Activated T-cell treated with anti-CD3 and anti-CD28 coated beads for 24 hours (primary cell): ENCODE data around the gene PDZD8.
"Not testable (repeated sequence)": the region's sequence is repeated elsewhere in the genome, so short reads cannot be mapped to it uniquely, and the experiment has no call there.

Source experiments
- DNase-seq: peaks from one replicate; pipeline ENCODE4 v3.0.0-alpha.2; 2020; ENCODE audit warnings: low read depth

PDZD8 gene

DNA sequence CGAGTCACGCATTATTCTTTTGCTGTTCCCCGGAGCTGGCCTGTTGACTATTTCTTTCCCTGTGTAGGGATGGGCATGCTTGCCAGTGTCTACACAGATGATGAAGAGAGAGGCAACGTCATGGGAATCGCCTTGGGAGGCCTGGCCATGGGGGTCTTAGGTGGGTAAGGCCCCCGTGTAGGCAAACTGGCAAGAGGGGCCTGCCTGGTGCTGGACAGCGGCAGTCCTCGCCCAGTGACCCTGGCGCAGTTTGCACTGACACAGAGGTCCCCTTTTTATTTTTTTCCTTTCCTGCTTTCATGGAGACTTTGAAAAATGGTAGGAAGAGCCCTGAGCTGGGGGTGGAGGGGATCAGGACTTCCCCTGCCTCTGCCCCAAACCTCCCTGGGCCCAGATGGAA, 120.9 kb downstream of the PDZD8 start:
- DNase-seq: no peak

DNA sequence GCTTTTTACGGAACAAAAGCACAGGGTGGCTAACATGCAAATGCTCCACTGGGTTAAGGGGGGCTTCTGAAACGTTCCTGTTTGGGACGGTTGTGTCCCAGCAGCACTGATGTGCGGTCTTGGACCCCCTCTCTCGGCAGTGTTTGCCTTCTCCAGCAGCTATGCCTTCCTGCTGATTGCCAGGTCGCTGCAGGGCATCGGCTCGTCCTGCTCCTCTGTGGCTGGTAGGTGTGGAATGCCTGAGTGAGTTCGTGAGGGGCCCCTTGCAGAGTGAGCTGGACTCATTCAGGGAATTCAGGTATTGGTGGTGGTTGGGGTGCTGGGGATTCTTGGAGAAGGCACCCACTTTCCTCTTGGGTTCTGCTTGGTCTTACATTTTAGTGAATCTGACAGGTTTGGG, 121.3 kb downstream of the PDZD8 start:
- no peak for DNase-seq

DNA sequence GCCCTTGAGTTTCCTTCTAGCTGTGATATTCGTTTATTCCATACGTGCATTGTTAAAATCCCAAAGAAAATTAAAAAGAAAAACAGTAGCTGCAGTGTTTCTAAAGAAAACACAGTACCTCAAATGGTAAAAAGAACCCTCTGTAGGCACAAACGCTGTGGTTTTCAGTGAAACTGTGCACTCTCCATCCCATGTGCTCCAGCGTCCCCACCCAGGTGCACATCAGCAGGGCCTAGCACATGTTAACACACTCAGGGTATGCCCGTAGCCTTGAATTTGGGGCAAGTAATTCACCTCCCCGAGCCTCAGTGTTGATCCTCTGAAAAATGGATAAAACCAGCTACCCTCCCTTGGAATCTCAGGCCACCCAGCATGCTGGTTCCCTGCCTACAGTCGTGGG, 124.8 kb downstream of the PDZD8 start:
- DNase-seq: no peak

DNA sequence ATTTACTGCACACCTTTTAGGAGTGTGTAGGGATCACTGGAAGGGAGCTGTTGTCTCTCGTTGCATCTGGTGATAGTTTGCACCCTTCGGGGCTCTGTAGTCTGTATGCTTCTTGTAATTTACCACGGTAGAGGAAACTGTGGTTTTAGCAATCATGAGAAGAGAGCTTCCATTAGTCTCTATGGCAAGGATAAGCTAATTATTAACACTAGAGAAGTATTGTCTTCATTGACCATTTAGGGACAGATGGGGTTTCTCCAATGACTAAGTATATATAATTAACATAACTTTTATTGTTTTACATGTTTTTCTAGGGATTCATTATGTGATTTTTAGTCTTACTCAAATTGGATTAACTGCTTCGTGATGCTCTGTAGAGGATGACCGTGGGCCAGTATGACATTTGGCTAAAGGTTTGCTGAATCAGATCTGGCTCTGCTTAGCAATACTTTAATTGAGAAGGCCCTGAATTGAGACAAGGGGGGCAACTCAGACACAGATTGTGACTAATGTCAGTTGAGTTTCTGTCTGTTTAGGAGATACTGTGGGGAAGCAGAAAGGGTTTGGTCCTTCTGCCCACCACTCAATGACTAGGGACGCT, 125.6 kb downstream of the PDZD8 start:
- no peak for DNase-seq

DNA sequence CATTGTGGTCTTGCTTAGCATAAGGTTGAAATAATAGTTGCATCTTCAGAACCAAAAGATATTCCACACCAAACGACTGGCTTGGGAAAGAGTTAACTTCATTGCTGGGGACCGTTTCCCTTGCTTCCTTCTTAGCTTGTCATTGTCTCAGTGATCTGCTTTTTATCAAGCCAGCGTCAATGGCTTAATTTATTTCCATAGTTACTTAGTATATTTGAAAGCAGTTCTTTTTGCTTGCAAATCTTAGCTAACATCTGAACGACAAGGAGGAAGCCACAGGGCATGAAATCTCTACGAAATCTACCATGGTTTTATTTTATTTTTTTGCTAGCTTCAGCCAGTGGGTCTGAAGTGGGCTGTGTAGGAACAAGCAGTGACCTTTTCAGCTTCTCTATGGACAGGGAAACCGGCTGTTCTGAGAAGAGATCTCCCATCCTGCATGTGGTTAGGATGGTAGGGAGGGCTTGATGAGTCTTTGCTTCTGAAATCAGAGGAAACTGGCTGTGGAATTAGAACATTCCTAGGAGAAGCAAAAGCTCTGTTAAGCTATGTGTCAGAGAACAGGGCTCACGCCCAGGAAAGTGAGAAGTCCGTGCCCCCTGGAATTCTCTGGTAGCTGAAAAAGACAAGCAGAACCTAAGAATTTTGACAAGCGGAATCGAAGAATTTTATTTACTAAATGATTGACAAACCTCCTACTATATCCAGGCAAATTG, 126.3 kb downstream of the PDZD8 start:
- no peak for DNase-seq

DNA sequence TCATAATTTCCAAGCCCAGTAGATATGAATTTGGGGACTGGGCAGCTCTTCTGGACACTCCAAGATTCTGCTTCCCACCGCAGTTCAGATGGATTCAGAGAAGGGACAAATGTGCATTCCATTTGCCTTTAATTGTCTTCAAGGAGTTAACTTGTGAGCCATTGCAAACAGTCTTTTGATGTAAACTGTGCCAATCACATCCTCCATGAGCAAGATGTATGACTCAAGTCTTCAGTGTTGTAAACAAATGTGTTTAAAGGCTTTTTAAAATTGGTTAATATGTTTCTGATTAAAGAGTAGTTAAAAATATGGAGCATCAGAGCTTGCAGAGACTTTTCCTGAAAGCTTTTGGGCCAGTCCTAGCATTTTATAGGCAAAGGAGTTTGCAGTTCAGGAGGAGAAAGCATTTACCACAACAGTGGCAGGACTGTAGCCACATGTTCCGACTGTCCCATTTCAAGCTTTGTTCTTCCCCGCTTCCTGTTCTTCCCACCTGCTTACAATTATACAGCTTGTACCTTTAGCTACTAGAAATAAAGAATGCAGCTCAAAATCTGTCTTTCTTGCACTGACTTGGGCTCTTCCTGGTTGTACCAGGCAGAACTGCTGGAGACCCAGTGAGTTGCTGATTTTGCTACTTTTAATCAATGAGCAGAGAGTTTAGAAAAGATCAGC, 128.1 kb downstream of the PDZD8 start:
- no peak for DNase-seq

DNA sequence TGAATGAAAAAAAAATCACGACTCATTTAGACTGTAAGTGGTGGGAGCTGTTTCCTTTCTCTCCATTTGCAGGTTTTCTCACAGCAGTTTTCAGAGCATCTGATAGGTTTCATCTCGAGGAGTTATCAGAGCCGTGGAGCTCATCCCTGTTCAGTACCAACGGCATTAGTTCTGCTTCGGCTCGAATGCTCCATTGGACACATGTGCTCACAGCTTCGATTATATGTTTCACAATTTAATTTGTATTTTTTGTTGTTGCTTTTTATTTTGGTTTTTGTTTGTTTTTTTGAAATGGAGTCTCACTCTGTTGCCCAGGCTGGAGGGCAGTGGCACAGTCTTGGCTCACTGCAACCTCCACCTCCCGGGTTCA, 132.8 kb downstream of the PDZD8 start:
- no peak for DNase-seq

DNA sequence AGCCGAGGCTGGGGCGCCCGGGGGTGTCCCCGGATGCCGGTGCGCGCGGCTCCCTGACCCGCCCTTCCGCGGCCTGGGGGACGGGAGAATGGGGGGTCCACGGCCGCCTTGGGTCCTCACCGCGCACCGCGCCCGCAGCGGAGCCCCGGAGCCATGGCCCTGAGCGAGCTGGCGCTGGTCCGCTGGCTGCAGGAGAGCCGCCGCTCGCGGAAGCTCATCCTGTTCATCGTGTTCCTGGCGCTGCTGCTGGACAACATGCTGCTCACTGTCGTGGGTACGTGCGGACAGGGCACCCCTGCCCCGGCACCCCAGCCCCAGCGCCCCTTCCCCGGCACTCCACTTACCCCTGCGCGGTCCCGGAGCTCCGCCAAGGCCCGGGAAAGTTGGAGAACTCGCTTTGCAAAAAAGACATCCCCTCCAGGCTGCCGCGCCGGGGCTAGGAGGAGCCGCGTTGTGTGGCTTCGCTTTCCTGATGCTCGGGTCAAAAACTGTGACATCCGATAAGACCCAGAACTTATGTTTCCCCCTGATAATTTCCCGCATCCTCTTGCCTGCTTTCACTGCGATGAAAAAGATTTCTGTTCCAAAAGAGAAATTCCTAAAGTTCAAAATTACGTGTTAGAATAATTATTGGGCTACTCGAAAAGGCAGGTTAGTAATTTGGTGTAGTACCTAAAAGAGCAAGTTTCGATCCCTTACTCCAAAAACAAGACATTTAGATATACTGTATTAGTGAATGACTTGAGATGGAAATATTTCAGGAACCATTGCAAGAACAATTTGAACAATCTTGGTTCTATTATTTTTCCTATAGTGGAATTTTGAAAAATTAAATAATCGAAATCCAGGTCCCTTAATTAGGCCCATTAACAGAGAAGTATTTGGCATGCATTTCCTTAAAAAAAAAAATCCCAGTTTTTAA, 133.4 kb downstream of the PDZD8 start:
- no peak for DNase-seq

DNA sequence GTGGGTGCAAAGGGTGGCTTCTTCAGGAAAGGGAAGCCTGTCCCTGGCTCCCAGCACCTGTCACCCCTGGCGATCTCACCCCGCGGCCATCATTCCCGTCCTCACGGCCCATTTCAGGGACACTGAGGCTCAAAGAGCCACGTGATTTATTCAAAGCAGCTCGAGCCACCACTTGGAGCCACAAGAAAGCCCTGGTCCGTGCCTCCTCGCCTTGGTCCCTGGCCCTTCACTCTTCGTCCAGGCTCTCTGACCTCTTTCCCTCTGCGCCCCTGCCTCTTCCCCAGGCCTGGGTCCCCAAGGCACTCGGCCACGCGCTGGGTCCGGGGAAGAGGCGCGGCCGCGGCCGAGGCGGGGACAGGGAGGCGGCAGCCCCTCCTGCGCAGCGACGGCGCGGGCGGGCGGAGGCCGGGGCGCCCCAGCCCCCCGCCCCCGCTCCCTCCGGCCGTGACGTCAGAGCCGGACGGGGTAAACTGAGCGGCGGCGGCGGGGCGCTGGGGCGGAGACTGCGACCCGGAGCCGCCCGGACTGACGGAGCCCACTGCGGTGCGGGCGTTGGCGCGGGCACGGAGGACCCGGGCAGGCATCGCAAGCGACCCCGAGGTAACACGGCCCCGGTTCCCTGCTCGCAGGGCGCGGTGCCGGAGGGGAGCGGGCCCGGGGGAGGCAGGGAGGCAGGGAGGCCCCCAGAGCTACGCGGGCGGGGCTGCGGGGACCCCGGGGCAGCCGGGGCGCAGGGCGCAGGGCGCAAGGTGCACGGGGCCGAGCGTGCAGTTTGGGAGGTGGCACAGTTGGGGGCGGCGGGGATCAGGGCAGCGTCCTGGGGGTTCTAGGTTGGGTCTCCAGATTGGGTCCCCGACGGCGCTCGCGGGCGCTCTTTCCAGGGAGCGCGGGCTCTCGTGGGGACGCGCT, 134.4 kb downstream of the PDZD8 start, which contains the start of gene SLC18A2:
TSS of gene SLC18A2 (plus strand) at position 494 of the 909 bp plus-strand sequence. CDS start 580 bp downstream, outside the sequence.
- no peak for DNase-seq

DNA sequence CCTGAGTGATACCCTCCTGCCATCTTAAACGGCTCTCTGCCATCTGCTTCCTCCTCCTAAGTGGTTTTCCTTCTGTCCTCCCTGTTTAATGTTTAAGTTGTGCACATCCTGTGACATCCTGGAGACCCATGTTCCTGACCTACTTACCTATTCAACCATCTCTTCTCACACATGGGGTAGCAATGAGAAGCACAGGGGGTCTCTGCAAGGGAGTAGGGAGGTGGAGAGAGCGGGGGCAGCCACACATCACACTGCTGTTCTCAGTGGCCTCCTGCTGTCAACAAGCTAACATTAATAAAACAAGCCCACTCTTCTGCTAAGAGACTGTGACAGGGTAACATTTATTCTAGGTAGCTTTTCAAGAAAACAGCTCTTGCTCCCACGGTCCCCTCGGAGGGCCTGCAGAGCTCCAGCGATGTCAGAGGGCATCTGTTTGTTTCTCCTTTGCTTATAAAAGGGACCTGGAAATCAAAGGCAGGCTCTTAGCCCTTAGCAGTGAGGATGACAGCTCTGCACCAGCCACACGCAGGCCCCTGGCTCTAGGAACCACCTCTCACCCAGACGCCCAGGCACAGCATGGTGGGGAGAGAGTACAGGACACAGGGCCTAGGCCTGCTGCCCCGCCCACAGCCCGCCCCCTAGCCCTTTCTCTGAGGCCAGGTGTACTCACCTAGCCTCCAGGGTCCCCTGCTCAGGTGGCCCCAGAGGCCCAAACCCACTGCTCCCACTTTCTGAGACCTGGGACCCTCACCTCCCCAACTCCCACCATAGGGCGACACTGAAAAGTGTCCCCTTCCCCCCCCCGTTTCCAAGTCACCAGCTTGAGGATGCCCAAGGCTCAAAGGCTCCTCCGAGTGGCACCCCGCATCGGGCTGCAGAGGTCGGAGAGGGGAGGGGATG, 135.3 kb downstream of the PDZD8 start:
- no peak for DNase-seq

DNA sequence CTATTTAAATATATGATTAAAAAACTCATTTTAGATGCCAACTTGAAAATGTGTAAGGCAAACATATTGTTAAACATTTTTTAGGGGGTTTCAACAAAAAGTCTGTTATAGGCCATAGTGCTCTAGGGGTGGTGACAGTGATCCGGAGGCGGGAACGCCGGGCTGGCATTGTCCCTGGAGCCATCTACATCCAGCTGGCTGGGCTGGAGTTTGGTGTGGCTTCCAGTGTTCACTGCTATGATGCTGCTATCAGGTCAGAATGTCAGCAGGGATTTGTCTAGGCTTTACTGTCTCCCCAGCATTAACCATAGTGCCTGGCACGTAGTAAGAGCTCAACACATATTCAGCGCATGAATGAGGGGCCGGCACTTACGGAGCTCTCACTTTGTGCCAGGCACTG, 136.2 kb downstream of the PDZD8 start:
- DNase-seq: no peak

DNA sequence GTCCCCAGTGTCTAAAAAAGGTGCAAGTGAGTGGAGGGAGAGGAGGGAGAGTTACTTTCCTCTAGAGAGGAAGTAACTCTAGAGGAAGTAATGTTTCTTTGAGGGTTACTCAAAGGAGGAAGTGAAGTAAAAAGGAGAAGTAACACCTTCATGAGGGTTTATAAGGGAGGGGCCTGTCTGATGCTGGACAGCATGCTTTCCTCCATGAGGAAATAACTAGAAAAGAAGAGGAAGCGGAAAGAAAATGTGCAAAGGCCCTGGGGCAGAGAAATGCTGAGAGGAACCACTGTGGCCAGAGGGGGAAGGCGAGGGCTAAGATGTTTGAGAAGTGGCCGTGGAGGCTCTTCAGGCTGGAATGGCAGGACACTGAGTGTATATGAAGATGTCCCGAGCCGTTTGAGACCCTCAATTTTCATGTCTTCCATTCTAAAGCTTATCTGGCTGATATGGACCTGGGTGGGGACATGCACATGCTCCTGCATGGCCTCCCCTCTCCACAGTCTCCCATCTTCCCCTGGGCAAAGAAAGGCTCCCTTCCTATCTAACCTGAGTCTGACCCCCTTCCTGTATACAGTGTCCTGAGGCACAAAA, 137.7 kb downstream of the PDZD8 start:
- DNase-seq: no peak

DNA sequence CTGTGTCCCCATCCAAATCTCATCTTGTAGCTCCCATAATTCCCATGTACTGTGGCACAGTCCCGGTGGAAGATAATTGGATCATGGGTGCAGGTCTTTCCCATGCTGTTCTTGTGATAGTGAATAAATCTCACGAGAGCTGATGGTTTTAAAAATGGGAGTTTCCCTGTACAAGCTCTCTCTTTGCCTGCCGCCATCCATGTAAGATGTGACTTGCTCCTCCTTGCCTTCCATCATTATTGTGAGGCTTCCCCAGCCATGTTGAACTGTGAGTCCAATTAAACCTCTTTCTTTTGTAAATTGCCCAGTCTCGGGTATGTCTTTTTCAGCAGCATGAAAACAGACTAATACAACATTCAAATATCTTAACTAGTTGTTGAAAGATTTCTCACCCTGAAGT, 145.1 kb downstream of the PDZD8 start:
- not testable (repeated sequence) for DNase-seq

DNA sequence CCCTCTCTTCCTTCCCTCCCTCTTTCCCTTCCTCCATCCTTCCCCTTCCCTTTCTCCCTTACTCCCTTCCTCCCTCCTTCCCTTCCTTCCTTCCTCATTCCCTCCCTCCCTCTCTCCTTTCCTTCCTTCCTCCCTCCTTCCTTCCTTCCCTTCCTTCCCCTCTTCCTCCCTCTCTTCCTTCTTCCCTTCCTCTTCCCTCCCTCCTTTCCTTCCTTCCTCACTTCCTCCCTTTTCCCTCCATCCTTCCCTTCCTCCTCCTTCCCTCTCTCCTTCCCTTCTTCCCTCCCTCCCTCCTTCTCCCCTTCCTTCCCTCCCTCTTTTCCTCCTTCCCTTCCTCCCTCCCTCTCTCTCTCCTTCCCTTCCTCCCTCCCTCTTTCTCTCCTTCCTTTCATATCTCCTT, 147.0 kb downstream of the PDZD8 start:
- DNase-seq: no peak
